MCF 10A (cell line): ENCODE measurements around the gene TXNDC2. TPM values are rescaled to one million over a fixed set of nuclear protein-coding genes. Genes with fewer than 3 reads are reported as not detected.

Experiments
- BruUV-seq: library from RNA; stranded (reverse); fragments of 400-500 nt; replicated peaks from 2 replicates; lab custom pipeline; 2021; lab: Mats Ljungman, UMichigan
- CTCF ChIA-PET: fragments of 300-600 bp; sonication (Branson Sonifier 250); formaldehyde crosslinking; extraction: SDS; loops from one replicate; lab custom pipeline; 2021; ENCODE audit warnings: antibody characterized with exemption, inconsistent platforms; lab: Yijun Ruan, JAX
- POLR2A ChIA-PET: fragments of 300-600, 350-650 bp; sonication (Branson Sonifier 250); formaldehyde crosslinking; extraction: SDS; loops from one replicate; lab custom pipeline; 2020; ENCODE audit warnings: antibody characterized with exemption, inconsistent platforms; lab: Yijun Ruan, JAX
- DNase-seq: peaks from one replicate; pipeline ENCODE4 v3.0.0-alpha.2; 2018; ENCODE audit not compliant: unreplicated experiment
- H3K27ac Mint-ChIP-seq: one replicate; pipeline ENCODE4 v1.8.0; 2022; ENCODE audit warnings: mild to moderate bottlenecking, low read depth, mixed read lengths; ENCODE audit not compliant: unreplicated experiment
- H3K27me3 Mint-ChIP-seq: one replicate; pipeline ENCODE4 v1.8.0; 2022; ENCODE audit warnings: mixed read lengths; ENCODE audit not compliant: insufficient read depth, unreplicated experiment
- H3K36me3 Mint-ChIP-seq: one replicate; pipeline ENCODE4 v1.8.0; 2022; ENCODE audit warnings: mild to moderate bottlenecking, moderate library complexity, mixed read lengths; ENCODE audit not compliant: insufficient read depth, unreplicated experiment
- H3K4me1 Mint-ChIP-seq: one replicate; pipeline ENCODE4 v1.8.0; 2022; ENCODE audit warnings: mixed read lengths; ENCODE audit not compliant: insufficient read depth, unreplicated experiment
- H3K4me3 Mint-ChIP-seq: one replicate; pipeline ENCODE4 v1.8.0; 2022; ENCODE audit warnings: mild to moderate bottlenecking, moderate library complexity, mixed read lengths; ENCODE audit not compliant: unreplicated experiment
- H3K9me3 Mint-ChIP-seq: one replicate; pipeline ENCODE4 v1.8.0; 2022; ENCODE audit warnings: mixed read lengths; ENCODE audit not compliant: unreplicated experiment
- intact Hi-C: fragments of 100-400 bp; cut with micrococcal nuclease; formaldehyde crosslinking; loops from 2 replicates; pipeline ENCODE4 v1.14.1; 2022
- total RNA-seq: library from RNA; stranded (reverse); gene quantifications from 2 replicates; pipeline ENCODE4 v1.2.3, GENCODE V29; 2022
- TF ChIP-seq, protein P1 (sequence below): fragments of 200-600 bp; IDR thresholded peaks from one replicate; pipeline ENCODE4 v1.8.0; 2022; ENCODE audit warnings: antibody characterized with exemption, mild to moderate bottlenecking; ENCODE audit not compliant: unreplicated experiment

TXNDC2 gene
- total RNA-seq, 1 experiment from 2014 or later: not detected

DNA sequence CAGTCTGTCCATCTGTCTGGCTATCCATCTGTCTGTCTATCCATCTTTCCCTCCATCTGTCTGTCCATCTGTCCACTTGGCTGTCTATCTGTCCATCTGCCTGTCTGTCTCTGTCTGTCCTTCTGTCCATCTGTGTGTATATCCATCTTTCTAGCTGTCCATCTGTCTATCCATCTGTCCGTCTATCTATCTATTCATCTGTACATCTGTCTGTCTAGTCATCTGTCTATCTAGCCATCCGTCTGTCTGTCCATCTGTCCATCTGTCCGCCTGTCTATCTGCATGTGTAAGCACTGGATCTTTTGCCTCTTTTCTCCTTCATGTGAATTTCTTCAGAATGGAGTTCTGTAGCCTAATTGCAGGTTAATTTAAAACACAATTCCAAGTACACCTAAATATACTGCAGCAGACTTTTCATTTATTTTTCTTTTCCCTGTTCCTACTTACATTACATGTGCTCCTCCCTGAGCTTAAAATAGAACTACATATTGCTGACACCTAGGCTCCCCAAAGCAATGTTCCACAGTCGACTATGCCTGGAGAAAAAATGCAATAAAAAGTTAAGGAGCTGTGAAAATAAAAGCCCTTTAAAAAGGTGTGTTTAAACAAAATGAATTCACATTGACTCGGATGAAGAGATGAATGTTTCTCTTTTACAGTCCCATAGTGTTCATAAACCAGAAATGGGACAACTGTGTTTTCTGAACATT, 37.4 kb upstream of the TXNDC2 start:
- Mint-ChIP-seq H3K36me3 (no peaks in the 10 kb centered on the region), H3K9me3 (no peaks in the 10 kb centered on the region), H3K4me1 (peaks cover 37% of the 10 kb centered on the region), H3K4me3 (no peak overlapping the region), H3K27ac (peak overlapping the region; percentile 25), H3K27me3 (peaks cover 11% of the 10 kb centered on the region)
- TF ChIP-seq, protein P1, sequence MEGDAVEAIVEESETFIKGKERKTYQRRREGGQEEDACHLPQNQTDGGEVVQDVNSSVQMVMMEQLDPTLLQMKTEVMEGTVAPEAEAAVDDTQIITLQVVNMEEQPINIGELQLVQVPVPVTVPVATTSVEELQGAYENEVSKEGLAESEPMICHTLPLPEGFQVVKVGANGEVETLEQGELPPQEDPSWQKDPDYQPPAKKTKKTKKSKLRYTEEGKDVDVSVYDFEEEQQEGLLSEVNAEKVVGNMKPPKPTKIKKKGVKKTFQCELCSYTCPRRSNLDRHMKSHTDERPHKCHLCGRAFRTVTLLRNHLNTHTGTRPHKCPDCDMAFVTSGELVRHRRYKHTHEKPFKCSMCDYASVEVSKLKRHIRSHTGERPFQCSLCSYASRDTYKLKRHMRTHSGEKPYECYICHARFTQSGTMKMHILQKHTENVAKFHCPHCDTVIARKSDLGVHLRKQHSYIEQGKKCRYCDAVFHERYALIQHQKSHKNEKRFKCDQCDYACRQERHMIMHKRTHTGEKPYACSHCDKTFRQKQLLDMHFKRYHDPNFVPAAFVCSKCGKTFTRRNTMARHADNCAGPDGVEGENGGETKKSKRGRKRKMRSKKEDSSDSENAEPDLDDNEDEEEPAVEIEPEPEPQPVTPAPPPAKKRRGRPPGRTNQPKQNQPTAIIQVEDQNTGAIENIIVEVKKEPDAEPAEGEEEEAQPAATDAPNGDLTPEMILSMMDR: no peak
- ChIA-PET POLR2A (interaction anchor here (1.1 to 2.5 kb wide), 5 partner anchors 13 to 67 kb away, joined by 3 to 12 read pairs (median 5); partner anchors contain the start of gene VAPA), CTCF (interaction anchor here (0.9 to 1.2 kb wide), 2 partner anchors 20 to 103 kb away, joined by 3 read pairs; no protein-coding TSS in a partner anchor)
- no TSS peak for BruUV-seq
- intact Hi-C loops: no loop called here
- no peak for DNase-seq

DNA sequence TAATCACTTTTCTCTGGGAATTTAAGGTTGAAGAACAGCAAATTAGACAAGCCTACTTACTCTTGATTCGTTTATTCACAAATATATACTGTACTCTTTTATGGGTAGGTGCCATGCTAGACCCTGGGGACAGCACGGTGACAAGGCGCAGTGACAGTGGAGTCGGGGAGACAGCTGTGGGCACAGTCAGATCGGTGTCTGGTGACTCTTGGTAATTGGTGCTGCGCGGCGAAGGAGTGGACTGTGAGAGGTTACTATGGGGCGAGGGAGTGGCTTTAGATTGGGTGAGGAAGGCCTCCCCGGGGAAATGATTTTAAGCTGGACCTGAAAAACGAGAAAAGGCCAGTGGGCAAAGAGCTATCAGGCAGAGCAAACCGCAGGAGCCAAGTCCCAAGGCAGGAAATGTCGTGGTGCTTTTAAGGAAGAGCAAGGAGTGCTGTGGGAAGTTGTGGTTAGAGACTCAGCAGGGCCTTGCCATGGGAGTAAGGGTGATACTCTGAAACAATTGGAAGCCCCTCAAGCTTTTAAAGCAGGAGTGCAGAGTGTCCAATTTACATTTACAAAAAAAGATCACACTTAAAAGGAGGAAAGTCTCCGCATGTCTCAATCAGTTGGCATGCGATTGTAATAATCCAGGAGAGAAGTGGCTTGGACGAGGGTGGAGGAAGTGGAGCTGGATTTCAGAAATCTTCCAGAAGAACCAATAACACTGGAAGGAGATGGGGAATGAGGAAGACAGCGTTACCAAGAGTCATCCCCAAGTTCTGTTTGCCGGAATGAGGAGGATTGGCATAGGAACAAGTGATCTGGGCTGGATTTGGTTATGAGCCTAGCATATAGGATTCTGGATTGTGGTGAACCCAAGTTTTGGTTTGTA, 36.1 kb upstream of the TXNDC2 start:
- DNase-seq: no peak
- H3K27ac Mint-ChIP-seq: no peak overlapping the region
- peaks cover 11% of the 10 kb centered on the region for H3K27me3 Mint-ChIP-seq
- intact Hi-C loops: no loop called here
- POLR2A ChIA-PET: interaction anchor here (0.5 to 2.5 kb wide), 9 partner anchors 10 to 112 kb away, joined by 3 to 16 read pairs (median 4); partner anchors contain the start of gene VAPA
- no peak overlapping the region for H3K4me3 Mint-ChIP-seq
- CTCF ChIA-PET: interaction anchor here (0.6 to 1.2 kb wide), 3 partner anchors 22 to 142 kb away, joined by 3 read pairs; partner anchors contain the start of gene RAB31
- H3K4me1 Mint-ChIP-seq: peaks cover 45% of the 10 kb centered on the region
- BruUV-seq: no TSS peak
- no peaks in the 10 kb centered on the region for H3K36me3 Mint-ChIP-seq
- no peaks in the 10 kb centered on the region for H3K9me3 Mint-ChIP-seq
- TF ChIP-seq, protein P1: no peak

DNA sequence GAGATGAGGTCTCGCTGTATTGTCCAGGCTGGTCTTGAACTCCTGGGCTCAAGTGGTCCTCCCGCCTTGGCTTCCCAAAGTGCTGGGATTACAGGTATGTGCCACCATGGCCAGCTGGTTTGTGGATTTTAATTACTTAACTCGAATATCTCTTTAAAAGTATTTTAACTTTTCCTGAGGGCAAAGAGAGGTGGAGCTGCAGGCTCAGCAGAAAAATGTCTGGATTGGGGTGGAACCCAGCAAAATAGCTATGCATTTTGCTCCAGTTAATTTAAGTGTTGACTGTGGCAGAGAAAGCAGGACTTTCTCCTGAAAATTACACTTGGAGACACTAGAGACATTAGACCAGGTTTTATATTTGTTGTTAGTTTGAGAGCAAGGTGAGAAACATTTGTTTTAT, 35.5 kb upstream of the TXNDC2 start:
- POLR2A ChIA-PET: interaction anchor here (0.5 to 2.3 kb wide), 7 partner anchors 11 to 212 kb away, joined by 3 to 16 read pairs (median 3); partner anchors contain the start of gene VAPA

More for the DNA sequence above, 35.5 kb upstream of the TXNDC2 start:
- CTCF ChIA-PET: interaction anchor here (0.5 to 0.7 kb wide), 5 partner anchors 23 to 265 kb away, joined by 3 to 4 read pairs (median 3); no protein-coding TSS in a partner anchor
- no peak for DNase-seq
- TF ChIP-seq, protein P1: no peak
- no peak overlapping the region for H3K4me3 Mint-ChIP-seq
- no peaks in the 10 kb centered on the region for H3K36me3 Mint-ChIP-seq
- peaks cover 11% of the 10 kb centered on the region for H3K27me3 Mint-ChIP-seq
- H3K27ac Mint-ChIP-seq: peak overlapping the region; percentile 35
- H3K4me1 Mint-ChIP-seq: peaks cover 47% of the 10 kb centered on the region
- intact Hi-C loops: no loop called here
- no peaks in the 10 kb centered on the region for H3K9me3 Mint-ChIP-seq
- BruUV-seq: no TSS peak
